ENCODE results near the gene CSMD2. TPM values are rescaled to one million over a fixed set of nuclear protein-coding genes. Genes with fewer than 3 reads are reported as not detected.

The CSMD2 gene
- total RNA-seq, 1 donor from 2014 or later, result 1.8 TPM

DNA sequence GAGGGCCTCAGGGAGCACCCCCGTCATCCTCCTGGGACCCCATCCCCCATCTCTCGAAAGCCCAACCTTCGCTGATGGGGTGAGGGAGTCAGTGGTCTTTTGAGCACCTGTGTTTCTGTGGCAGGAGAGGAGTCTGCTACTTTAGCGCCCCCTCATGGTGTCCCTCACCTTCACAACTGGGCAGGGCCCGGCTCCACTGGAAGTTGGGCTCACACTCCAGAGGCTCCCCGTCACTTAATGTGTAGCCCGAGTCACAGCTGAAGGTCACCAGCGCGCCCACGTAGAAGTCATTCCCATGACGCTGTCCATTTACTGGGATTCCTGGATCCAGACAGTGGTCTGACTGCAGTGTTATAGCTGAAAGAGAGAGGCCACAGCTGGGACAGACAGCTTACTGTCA lies 440.7 kb downstream of the CSMD2 start:
- no peak for TF ChIP-seq CTCF (conservative IDR thresholded peaks at IDR 0.05)

DNA sequence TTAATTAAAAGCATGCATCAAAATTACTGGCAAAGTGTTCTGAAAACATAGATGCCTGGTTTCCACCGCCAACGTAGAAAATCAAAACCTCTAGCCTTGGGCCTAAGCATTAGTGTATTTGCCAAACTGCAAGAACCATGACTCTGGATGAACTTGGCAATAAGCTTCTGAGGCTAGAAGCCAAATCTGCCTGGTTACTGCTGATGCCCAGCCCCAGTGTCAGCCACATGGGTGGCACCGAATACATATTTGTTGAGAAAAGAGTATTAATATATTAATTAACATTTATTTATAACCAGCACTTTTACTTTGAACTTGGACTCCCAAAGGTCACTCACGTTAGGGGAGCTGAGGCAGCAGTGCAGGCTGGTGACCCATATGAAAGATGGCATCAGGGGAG lies 441.8 kb downstream of the CSMD2 start:
- H3K27me3 Mint-ChIP-seq, result peaks cover 7% of the 10 kb centered on the region
- no peak overlapping the region for H3K27ac Mint-ChIP-seq
- H3K36me3 Mint-ChIP-seq, result no peaks in the 10 kb centered on the region
- no peak overlapping the region for H3K4me3 Mint-ChIP-seq
- no peak for DNase-seq (ENCODE audit: extremely low spot score, unreplicated experiment)
- no peak for TF ChIP-seq CTCF (conservative IDR thresholded peaks at IDR 0.05)
- no peaks in the 10 kb centered on the region for H3K9me3 Mint-ChIP-seq
- no peaks in the 10 kb centered on the region for H3K4me1 Mint-ChIP-seq (ENCODE audit: unreplicated experiment)

More for the DNA sequence above, 440.7 kb downstream of the CSMD2 start:
- H3K9me3 Mint-ChIP-seq, result no peaks in the 10 kb centered on the region
- no peak overlapping the region for H3K27ac Mint-ChIP-seq
- H3K27me3 Mint-ChIP-seq, result peaks cover 5% of the 10 kb centered on the region
- no peaks in the 10 kb centered on the region for H3K4me1 Mint-ChIP-seq (ENCODE audit: unreplicated experiment)
- peak; percentile 56 for DNase-seq (ENCODE audit: extremely low spot score, unreplicated experiment)
- H3K4me3 Mint-ChIP-seq, result no peak overlapping the region
- H3K36me3 Mint-ChIP-seq, result no peaks in the 10 kb centered on the region

- Mint-ChIP-seq H3K27me3 (peaks cover 22% of the 10 kb centered on the region), H3K9me3 (no peaks in the 10 kb centered on the region), H3K4me3 (no peak overlapping the region), H3K36me3 (no peaks in the 10 kb centered on the region), H3K27ac (no peak overlapping the region), H3K4me1 (ENCODE audit: unreplicated experiment) (no peaks in the 10 kb centered on the region)
- peak; percentile 31 for DNase-seq (ENCODE audit: extremely low spot score, unreplicated experiment)
- TF ChIP-seq CTCF (conservative IDR thresholded peaks at IDR 0.05), result no peak
These were observed 443.7 kb downstream of the CSMD2 start for GRCh38 chr1:33721301-33721815.

DNA sequence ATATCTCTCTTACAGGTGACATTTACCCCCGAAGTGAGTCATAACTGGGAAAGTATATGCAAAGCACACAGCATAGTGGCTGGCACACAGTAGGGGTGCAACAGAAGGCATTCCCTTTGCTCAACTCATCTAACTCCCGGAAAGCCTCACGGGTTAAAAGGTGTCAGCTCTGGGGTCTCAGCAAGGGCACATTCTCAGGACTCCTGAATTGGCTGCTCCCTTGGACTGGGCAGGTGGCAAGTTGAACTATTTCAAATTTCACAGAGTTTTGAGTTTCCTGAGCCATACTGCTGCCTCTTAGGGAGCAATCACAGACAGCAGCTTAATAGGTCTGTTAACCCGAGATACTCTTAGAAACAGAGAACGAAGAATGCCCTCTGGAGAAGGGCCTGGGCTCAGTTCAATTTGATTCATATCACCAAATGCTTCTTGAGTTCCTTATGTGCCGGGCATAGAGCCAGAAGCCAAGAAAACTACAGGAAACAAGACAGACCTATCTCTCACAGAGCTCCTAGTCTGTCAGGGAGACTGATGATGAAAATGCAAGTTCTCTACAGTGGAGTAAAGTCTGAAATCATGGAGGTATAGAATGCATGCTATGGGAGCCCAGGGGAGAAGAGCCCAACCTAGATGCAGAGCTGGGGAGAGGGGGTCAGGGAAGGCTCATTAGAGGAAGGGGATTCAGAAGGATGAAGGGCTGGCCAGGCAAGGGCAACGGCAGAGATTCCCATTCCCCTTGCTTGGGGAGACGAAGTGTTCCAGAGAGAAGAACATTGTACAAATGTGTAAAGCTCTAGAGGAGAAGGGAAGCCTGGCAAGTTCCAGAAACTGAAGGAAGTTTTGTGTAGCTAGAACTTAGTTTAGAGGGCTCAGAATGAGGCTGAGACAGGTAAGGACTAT lies 445.0 kb downstream of the CSMD2 start:
- Mint-ChIP-seq H3K4me1 (ENCODE audit: unreplicated experiment) (no peaks in the 10 kb centered on the region), H3K36me3 (no peaks in the 10 kb centered on the region), H3K4me3 (no peak overlapping the region), H3K9me3 (no peaks in the 10 kb centered on the region), H3K27me3 (peaks cover 22% of the 10 kb centered on the region), H3K27ac (no peak overlapping the region)
- no peak for TF ChIP-seq CTCF (conservative IDR thresholded peaks at IDR 0.05)
- DNase-seq (ENCODE audit: extremely low spot score, unreplicated experiment), result peak; percentile 34

- H3K9me3 Mint-ChIP-seq, result no peaks in the 10 kb centered on the region
- no peak for TF ChIP-seq CTCF (conservative IDR thresholded peaks at IDR 0.05)
- peak; percentile 31 for DNase-seq (ENCODE audit: extremely low spot score, unreplicated experiment)
- H3K27me3 Mint-ChIP-seq, result peaks cover 22% of the 10 kb centered on the region
- no peaks in the 10 kb centered on the region for H3K36me3 Mint-ChIP-seq
- no peaks in the 10 kb centered on the region for H3K4me1 Mint-ChIP-seq (ENCODE audit: unreplicated experiment)
- no peak overlapping the region for H3K4me3 Mint-ChIP-seq
- H3K27ac Mint-ChIP-seq, result no peak overlapping the region
These were observed 445.7 kb downstream of the CSMD2 start for GRCh38 chr1:33719326-33719725.

All from type B pancreatic cell (in vitro differentiated cells).